ENCODE data around the gene EPHB4. TPM values are rescaled to one million over a fixed set of nuclear protein-coding genes. Genes with fewer than 3 reads are reported as not detected.

The EPHB4 gene
- total RNA-seq, 1 experiment from 2014 or later, result 135 TPM

GRCh38 chr7:100812729-100813128 lies 14.6 kb downstream of the EPHB4 start:
- Mint-ChIP-seq H3K36me3 (ENCODE audit: insufficient read depth in 1 of 3, low read depth in 3 of 3) (peaks cover 53 to 93% (median 90%) of the 10 kb centered on the region in 3 experiments), H3K27ac (no peak overlapping the region), H3K4me3 (no peak overlapping the region; a peak in 1 of 5 replicates), H3K4me1 (no peaks in the 10 kb centered on the region), H3K9me3 (no peaks in the 10 kb centered on the region), H3K27me3 (ENCODE audit: low read depth) (no peaks in the 10 kb centered on the region)
- Histone ChIP-seq H4K91ac (ENCODE audit: insufficient read length, low read depth, low read length) (no peak overlapping the region), H3K18ac (ENCODE audit: insufficient read length, low read depth, low read length) (no peak overlapping the region), H4K8ac (replicated peaks; ENCODE audit: insufficient read length, low read depth, low read length) (no peak overlapping the region), H2AK5ac (ENCODE audit: insufficient read length, low read length) (no peak overlapping the region), H3K4me2 (ENCODE audit: insufficient read depth, insufficient read length, low read length) (no peak overlapping the region), H3K14ac (ENCODE audit: insufficient read depth, low read length) (no peak overlapping the region), H4K20me1 (ENCODE audit: control insufficient read depth, insufficient read depth, insufficient read length) (no peaks in the 10 kb centered on the region), H2BK5ac (ENCODE audit: insufficient read length, low read length) (no peak overlapping the region), H3K23me2 (ENCODE audit: insufficient read length, low read depth, low read length, poor library complexity, severe bottlenecking) (no peaks in the 10 kb centered on the region), H3K27ac (ENCODE audit: insufficient read length, low read depth, low read length) (no peak overlapping the region), H2BK20ac (ENCODE audit: low read depth, low read length, poor library complexity, severe bottlenecking) (no peak overlapping the region), H3K79me2 (ENCODE audit: insufficient read depth, low read length) (no peaks in the 10 kb centered on the region), H3K9me3 (ENCODE audit: control insufficient read depth, low read depth, low read length) (no peaks in the 10 kb centered on the region), H2BK15ac (ENCODE audit: low read depth, low read length) (no peak overlapping the region), H2BK120ac (ENCODE audit: low read depth, low read length, poor library complexity, severe bottlenecking) (no peak overlapping the region), H4K5ac (ENCODE audit: insufficient read length, low read depth, low read length) (no peak overlapping the region), H3K4me1 (ENCODE audit: insufficient read depth, low read length) (no peaks in the 10 kb centered on the region), H3T11ph (ENCODE audit: low read length) (no peak overlapping the region), H3K9ac (ENCODE audit: extremely low read depth, insufficient read length, low read length) (no peak overlapping the region), H3K27me3 (ENCODE audit: insufficient read depth, low read length) (no peaks in the 10 kb centered on the region), H2BK12ac (ENCODE audit: insufficient read length, low read depth, low read length) (no peak overlapping the region), H3K79me1 (ENCODE audit: insufficient read depth, low read depth, low read length, poor library complexity, severe bottlenecking) (peaks cover 8% of the 10 kb centered on the region), H3K56ac (ENCODE audit: insufficient read length, low read depth, low read length) (no peak overlapping the region), H2AFZ (ENCODE audit: low read length) (no peak overlapping the region), H3K4ac (ENCODE audit: low read depth, low read length) (no peak overlapping the region), H3K23ac (ENCODE audit: insufficient read length, low read depth, low read length) (no peak overlapping the region)
- no peak for DNase-seq
- no CpG with 5 or more reads among the region's 22 CpGs for WGBS (ENCODE audit: extremely low coverage, insufficient read length, low lambda C conversion rate)
- no peak for TF ChIP-seq CTCF (conservative IDR thresholded peaks at IDR 0.05)
